EL (cell line): ENCODE data around the gene KATNIP.

Source experiments
- DNase-seq: peaks from one replicate; pipeline ENCODE4 v3.0.0-alpha.2; 2016

KATNIP gene

DNA sequence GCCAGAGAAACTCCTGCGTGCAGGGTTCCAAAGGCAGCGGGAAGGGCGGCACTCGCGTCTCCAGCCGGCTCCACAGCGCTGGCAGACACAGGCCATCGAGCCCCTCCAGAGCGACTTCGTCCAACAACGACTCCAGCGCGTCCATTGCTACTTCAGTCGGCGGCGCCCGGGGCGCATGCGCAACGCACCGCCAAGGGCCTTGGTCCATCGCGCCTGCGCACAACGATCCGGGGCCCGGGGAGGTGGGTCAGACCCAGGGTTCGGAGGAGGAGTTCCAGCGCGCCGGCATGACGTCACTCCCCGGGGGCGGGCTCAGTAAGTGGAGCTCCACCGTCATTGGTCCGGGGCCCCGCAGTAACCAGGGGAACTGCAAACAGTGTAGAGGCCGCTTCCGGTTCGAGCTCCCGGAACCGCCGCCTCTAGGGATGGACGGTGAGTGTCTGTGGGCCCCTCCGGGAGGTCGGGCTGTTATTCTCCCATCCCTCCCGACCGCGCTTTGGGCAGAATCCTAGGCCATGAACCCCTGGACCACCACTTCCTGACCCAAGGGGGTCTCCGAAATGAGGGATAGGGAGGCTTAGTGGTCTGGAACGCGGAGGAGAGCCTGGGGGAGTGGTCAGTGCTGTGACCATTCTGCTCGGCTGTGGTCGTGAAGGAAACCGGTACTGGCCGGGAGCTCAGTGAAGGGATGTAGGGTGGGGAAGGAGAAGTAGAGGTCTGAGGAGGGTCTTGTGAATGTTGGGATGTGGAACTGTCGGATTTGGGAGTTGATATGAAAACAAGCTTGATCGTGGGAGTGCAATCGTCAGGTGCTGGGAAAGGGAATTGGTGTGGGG lies at the start of gene KATNIP, which contains the start of gene GTF3C1:
TSS of gene KATNIP (plus strand) at position 399 of the 836 bp plus-strand sequence. CDS start at position 426, 27 bp downstream.
TSS of gene GTF3C1 (minus strand) at position 168 of the 836 bp plus-strand sequence. CDS start at position 145, 23 bp downstream.
- DNase-seq = peak; percentile 98

- no peak for DNase-seq
These were observed 49.1 kb upstream of the KATNIP start for GRCh38 chr16:27500801-27501200.

DNA sequence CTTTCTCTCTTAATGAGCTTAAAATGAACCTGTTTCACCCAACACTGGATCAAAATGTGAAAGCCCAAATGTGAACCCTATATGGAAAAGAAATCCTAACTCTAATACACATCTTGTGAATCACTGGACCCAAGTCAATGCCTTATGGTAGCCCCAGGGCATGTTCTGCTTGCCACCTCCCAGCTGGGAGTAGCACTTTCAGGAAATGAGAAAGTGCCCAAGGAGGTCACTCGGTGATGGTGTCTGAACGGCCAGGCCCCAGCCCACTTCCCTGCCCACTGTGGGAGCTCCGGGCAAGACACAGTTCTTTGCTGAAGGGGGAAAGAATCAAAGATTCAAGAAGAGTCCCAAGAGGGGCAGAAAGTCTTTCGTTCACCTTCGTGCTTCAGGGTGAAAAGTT lies 46.3 kb upstream of the KATNIP start:
- peak; percentile 77 for DNase-seq

- DNase-seq = no peak
These were observed 44.4 kb upstream of the KATNIP start for GRCh38 chr16:27505297-27506236.

GRCh38 chr16:27506771-27507170 lies 43.2 kb upstream of the KATNIP start:
- DNase-seq = no peak

- DNase-seq = no peak
These were observed 41.5 kb upstream of the KATNIP start for GRCh38 chr16:27508476-27508875.

- DNase-seq = no peak
These were observed 38.1 kb upstream of the KATNIP start for GRCh38 chr16:27511657-27512448.

DNA sequence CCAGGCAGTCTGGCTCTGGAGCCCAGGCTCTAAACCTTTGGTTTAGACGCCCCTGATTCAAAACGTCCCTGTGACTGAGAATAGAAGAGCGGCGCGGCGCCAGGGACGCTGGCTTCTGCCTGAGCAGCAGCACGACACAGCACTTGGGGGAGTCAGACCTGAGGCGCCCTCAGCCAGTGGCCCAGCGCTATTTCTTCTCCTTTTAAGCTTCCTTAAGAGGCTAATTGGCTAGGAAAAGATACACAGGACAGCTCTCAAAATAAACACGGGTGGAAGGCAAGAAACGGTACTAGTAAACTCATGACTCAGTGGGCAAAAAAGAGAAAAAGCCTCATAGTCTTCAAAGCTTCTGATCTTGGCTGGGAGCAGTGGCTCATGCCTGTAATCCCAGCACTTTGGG lies 35.1 kb upstream of the KATNIP start:
- no peak for DNase-seq

- DNase-seq = peak; percentile 18
These were observed 34.0 kb upstream of the KATNIP start for GRCh38 chr16:27515874-27516353.

DNA sequence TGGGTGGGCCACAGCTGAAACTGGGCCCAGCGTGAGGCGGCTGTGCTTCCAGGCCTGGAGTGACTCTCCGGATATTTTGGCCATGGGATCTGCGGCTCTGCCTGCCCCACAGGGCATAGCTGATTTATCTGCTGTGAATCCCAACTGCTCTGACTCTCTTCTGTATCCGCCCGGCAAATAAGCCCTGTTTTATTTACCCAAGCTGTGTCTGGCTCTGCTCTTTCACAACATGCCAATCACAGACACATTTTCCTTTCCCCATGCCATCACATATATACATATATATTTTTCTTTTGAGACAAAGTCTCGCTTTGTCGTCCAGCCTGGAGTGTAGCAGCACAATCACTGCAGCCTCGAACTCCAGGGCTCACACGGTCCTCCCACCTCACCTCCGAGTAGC lies 33.6 kb upstream of the KATNIP start:
- no peak for DNase-seq

DNA sequence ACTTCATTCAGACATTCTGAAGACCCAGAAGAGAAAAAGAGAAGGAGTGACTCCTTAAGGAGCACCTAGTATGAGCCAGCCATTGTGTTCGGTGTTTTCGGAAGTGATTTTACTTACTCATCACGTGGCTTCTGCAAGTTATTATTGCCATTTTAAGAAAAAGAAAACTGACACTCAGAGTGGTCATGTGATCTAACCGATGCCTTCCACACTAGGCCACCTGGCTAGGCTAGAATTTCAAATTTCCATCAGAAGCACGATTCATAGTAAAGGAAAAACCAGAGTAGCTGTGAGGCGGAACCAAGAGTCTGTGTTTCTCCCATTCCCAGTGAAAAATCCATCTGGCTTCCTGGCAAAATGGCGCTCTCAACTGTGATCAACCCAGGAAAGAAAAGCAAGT lies 32.3 kb upstream of the KATNIP start:
- DNase-seq = no peak

GRCh38 chr16:27518226-27518625 lies 31.7 kb upstream of the KATNIP start:
- no peak for DNase-seq

DNA sequence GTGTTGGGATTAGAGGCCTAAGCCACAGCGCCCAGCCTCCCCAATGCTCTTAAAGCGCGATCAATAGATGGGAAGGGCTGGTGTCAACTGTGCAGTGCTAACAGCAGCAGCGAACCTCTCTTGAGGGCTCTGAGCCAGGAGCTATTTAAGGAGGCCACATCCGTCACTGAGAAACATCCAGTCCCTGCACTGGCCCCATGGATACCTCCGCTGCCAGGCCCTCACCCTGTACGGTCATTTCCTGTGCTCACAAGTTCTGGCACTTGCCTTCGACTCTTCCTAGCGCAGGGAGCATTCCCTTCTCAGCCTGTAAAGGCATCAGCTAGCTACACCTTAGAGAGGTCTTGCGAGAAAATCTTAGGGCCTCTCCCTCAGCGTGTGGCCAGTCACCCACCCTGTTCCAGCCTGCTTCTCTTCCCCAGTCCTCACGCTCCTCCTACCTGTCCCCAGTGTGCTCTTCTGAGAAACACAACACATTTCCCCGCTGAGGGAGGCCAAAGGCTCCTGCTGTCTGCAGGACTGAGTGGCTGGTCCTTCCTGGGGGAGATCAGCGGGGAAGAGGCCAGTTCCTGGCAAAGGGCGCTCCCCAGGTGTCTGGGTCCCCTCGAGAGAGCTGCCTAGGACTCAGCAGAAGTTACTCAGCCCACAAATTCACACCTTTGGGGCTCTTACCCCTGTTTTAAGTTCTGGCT lies 28.8 kb upstream of the KATNIP start:
- no peak for DNase-seq

DNA sequence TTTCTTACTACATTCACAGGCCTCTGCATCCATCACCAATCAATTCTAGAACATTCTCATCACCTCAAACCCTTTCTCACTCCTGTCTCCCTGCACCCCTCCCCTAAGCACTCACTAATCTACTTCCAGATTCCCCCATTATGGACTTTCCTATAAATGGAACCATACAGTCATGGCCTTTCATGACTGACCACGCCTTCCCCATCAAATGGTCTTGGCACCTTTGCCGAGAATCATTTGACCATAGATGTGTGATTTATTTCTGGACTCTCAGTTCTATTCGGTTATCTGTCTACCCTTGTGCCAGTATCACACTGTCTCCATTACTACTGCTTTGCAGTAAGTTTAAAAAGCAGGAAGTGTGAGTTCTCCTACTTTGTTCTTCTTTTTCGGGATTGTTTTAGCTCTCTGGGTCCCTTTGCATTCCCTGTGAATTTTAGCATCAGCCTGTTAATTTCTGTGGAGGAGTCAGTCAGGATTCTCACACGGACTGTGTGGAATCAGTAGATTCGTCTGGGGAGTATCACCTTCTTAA lies 27.7 kb upstream of the KATNIP start:
- DNase-seq = no peak

DNA sequence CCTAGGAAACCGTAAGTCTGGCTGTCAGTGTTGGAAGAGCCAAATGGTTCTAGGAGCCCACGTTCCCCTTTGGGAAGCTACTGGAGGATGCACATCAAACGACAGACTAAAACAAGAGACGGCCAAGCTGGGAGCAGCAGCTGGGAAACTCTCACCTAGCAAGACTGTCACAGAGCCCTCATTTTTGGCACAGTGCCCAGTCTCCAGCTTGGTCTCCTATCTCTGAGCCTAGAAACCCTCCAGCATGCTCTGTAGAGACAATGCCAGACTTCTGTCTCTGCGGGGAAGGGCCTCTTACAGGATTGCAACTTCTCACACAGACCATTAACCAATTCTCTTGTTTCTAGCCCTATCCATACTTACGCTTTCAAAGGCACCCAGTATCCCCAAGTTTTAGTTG lies 23.8 kb upstream of the KATNIP start:
- DNase-seq = no peak

- no peak for DNase-seq
These were observed 21.6 kb upstream of the KATNIP start for GRCh38 chr16:27528294-27528693.

DNA sequence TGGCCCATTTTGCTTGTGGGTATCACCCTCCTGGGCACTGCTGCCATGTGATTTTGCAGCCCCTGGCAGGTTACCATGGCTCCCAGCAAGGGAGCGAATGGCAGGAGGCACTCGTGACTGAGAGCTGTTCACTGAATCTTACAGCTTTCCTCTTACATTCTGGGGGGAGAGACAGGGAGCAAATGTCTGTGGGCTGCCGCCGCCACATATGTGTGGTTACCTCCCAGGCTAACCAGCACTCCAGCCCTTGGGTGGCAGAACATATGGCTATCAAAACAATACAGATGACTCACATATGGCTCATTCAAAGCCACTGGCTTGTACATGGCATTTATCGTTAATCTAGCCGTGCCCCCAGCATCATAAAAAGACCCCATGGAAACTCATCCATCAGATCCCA lies 20.0 kb upstream of the KATNIP start:
- DNase-seq = peak; percentile 87

- DNase-seq = no peak
These were observed 18.8 kb upstream of the KATNIP start for GRCh38 chr16:27531186-27531585.

DNA sequence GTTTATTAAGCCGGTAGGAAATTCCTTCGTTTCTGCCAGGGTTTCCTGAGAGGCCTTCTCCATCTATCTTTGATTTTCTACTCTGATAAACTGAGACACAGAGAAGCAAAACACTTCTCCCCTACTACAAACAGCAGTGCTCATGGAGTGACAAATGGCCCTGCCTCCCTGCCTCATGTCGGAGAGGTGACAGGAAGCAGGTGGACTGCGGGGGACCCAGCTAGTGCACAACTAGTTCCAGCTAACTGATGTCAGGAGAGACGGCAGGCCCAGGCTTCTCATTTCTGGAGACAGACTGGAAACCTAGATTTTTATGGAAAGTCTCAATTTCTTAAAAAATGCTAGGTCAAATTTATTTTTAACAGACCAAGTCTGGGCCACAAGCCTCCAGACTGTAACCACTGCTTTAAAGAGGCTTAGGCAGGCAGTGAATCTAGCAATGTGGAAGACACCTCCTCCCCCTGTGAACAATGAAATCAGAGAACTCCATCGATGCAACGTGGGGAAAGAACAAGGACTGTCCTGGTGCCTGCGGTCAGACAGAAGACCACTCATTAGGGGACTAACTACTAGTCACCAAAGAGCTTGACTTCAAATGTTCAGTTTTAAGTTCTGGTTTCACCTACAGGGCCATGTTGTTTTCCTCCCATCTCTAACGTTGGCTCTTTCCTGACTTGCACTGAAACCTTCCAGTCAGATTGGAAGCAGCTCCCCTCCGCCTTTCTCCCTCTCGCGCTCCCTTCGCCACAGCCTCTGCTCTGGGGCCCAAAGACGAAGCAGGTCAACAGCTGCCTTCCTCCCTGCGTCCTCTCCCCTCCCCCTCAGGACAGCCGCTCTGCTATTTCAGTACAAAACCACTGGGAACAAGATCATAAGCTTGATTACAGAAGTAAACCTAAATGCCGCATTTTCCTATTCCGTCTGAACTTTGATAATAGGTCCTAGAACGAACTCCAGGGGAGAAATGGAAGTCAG lies 17.8 kb upstream of the KATNIP start:
- no peak for DNase-seq

GRCh38 chr16:27534256-27534655 lies 15.7 kb upstream of the KATNIP start:
- DNase-seq = no peak
